Heart left ventricle (tissue), 13 donors: Measurements from ENCODE around the gene ERCC4.

Experiments used
- POLR2A ChIP-seq, 2 donors: fragments of 450-650 bp; IDR thresholded peaks; one replicate each; pipeline ENCODE4 v1.6.1; 2017; ENCODE audit warnings: antibody characterized with exemption in 2 of 2, mild to moderate bottlenecking in 2 of 2, moderate library complexity in 2 of 2
- TF ChIP-seq, protein P1 (sequence below), 12 donors: fragments of 200-600 bp; sonication (generic) in 4 of 12; IDR thresholded peaks; one replicate each; pipeline versions ENCODE4 v1.5.0 to v1.8.0; 2018 to 2022; ENCODE audit warnings: antibody characterized with exemption in 12 of 12, mild to moderate bottlenecking in 5 of 12
- donor health status: ischemic (EF 13 %, LVEDD 7.1; RV severe dilation, severe dysfunction).
- donor health status: DM: no; HTN: yes; CAD: no.
- donor health status: DM: no; HTN: no; CAD: no.
- donor health status: ischemic (EF 25% LVEDD 6.9; RV normal size, moderate dysfunction).
- donor health status: ischemic (EF 25% LVEDD 5.7; RV mildly dilated, moderate dysfunction).
- donor health status: ischemic (EF 35%, LVEDD 5.7; RV mildly dilated, moderate dysfunction).
- donor health status: nonischemic (EF 11% LVEDD 7.7; RV severe dilation, severe dysfunction).
- donor health status: DM: yes; HTN: yes; CAD: no.
- donor health status: PGD.
- donor health status: ischemic (EF 29% LVEDD 5.4; RV normal size, mild dysfunction).
- donor health status: nonischemic (EF 23%, LVEDD 6.1; RV moderate dilation, normal function).

DNA sequence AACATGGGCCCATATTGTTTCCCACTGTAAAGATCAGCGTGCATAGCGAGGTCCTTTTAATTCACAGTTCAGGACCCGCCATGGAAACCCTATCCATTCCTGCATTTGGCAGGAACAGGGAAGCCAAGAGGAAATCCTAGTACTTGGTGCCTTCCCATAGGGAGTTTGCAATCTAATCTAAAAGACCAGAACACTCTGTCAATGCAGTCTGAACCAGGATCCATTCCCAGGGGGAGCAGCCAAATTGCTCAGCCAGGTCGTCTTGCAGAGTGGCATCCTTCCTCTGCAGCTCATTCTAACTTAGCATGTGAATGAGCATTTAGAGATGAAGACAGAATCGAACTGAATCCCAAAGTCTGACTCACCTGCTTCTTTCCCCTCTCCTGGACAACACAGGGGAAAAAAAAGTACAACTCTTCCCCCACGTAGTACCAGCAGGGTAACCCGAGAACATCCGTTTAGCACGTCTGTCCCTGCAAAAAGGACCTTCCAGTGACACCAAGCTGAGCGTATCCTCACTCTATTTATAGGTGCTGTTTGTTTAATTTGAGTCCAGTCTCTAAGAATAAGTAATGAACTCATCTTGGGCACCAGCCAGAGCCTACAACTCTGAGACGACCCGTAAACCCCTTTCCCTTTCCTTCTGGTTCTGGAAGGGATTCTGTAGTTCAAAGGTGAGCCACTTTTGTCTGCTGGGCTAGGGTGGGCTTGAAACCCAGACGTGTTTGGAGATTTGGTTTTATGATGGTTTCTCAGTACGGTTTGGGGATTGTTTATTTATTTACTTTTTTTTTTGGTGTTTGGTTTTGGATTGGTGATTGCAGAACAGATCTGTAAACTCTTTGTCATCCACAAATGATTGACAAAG is 74.5 kb downstream of the ERCC4 start:
- TF ChIP-seq, protein P1, sequence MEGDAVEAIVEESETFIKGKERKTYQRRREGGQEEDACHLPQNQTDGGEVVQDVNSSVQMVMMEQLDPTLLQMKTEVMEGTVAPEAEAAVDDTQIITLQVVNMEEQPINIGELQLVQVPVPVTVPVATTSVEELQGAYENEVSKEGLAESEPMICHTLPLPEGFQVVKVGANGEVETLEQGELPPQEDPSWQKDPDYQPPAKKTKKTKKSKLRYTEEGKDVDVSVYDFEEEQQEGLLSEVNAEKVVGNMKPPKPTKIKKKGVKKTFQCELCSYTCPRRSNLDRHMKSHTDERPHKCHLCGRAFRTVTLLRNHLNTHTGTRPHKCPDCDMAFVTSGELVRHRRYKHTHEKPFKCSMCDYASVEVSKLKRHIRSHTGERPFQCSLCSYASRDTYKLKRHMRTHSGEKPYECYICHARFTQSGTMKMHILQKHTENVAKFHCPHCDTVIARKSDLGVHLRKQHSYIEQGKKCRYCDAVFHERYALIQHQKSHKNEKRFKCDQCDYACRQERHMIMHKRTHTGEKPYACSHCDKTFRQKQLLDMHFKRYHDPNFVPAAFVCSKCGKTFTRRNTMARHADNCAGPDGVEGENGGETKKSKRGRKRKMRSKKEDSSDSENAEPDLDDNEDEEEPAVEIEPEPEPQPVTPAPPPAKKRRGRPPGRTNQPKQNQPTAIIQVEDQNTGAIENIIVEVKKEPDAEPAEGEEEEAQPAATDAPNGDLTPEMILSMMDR (IDR thresholded peaks at IDR 0.05) = no peak
- no peak for TF ChIP-seq POLR2A (IDR thresholded peaks at IDR 0.05)
